ENCODE data around the gene RPL18. TPM values are rescaled to one million over a fixed set of nuclear protein-coding genes. Genes with fewer than 3 reads are reported as not detected.
A peak's percentile ranks its signal among the peaks of the same experiment; 100 is the strongest.

Gene RPL18
- total RNA-seq: 2,017 and 2,054 TPM in 2 replicates
- 1,166 and 1,578 TPM in 2 replicates for polyA plus RNA-seq
- 2,372 and 2,688 TPM in 2 replicates for polyA plus RNA-seq (2012)
- 1,142 and 1,357 TPM in 2 replicates for polyA minus RNA-seq (ENCODE audit: low replicate concordance)

DNA sequence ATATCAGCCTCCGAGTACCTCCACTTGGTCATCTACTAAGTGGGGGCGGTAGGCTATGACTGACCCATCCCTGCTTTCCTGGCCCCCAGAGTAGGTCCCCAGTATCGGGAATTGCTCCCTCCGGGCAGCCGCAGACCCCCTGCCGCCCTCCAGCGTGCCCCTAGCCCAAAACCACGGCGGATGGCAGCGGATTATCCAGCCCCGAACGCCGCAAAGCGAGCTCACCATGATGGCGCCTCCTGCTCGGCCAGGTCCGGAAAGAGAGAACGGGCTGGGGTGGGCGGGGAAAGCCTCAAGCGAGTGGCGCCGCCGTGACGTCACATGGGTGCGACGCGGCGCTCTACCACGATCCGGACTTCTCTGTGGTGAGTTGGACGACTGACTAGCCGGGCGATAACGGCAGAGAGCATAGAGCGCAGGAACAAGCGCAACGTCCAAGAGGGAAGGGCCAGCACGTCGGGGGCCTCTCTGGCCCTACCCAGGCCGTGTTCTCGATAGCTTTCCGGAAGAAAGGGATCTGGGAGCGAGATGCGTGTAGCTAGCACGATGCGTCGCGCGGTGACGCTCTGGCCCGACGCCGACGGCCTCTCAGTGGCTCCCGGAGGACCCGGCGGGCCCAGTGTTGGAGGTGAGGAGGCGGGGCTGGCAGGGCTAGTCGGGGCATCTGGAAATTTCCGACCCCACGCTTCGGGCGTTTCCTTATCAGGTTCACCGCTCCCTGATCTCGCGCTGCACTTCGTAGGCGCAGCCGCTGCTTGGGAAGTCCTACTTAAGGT, at the start of gene RPL18, which contains the start of gene SPHK2:
TSS of gene RPL18 (minus strand) at position 263 of the 776 bp plus-strand sequence. CDS start at position 228, 35 bp downstream.
TSS of gene SPHK2 (plus strand) at position 591 of the 776 bp plus-strand sequence. CDS start 1,009 bp downstream, outside the sequence.
- Histone ChIP-seq H3K36me3 (ENCODE audit: control insufficient read depth, insufficient read depth, low read length) (peaks cover 28% of the 10 kb centered on the region), H4K20me1 (ENCODE audit: control insufficient read depth, extremely low read depth, insufficient read depth, low read length) (peaks cover 2% of the 10 kb centered on the region), H3K9me3 (ENCODE audit: control insufficient read depth, insufficient read depth, low read depth, low read length) (no peaks in the 10 kb centered on the region), H3K4me1 (ENCODE audit: control insufficient read depth, extremely low read depth, insufficient read depth, low read length) (peaks cover 19% of the 10 kb centered on the region), H3K27ac (ENCODE audit: insufficient read depth, low read length) (peak within 1 kb of the TSS; percentile 88), H3K79me2 (ENCODE audit: control insufficient read depth, insufficient read depth, low read length) (peaks cover 37% of the 10 kb centered on the region), H3K9ac (ENCODE audit: insufficient read depth, low read length) (peak within 1 kb of the TSS; percentile 92), H3K4me2 (ENCODE audit: extremely low read depth, insufficient read depth, low read length) (peak within 1 kb of the TSS; percentile 100), H3K27me3 (ENCODE audit: control insufficient read depth, insufficient read depth, low read length) (no peaks in the 10 kb centered on the region), H3K4me3 (replicated peaks in 1 of 4; ENCODE audit: control extremely low read depth in 1 of 4, insufficient read depth in 1 of 4, low read depth in 3 of 4, low read length in 4 of 4) (peak within 1 kb of the TSS; percentile 79 to 99 (median 93)), H2AFZ (ENCODE audit: low read length) (peak within 1 kb of the TSS; percentile 65)
- TF ChIP-seq, protein P1, sequence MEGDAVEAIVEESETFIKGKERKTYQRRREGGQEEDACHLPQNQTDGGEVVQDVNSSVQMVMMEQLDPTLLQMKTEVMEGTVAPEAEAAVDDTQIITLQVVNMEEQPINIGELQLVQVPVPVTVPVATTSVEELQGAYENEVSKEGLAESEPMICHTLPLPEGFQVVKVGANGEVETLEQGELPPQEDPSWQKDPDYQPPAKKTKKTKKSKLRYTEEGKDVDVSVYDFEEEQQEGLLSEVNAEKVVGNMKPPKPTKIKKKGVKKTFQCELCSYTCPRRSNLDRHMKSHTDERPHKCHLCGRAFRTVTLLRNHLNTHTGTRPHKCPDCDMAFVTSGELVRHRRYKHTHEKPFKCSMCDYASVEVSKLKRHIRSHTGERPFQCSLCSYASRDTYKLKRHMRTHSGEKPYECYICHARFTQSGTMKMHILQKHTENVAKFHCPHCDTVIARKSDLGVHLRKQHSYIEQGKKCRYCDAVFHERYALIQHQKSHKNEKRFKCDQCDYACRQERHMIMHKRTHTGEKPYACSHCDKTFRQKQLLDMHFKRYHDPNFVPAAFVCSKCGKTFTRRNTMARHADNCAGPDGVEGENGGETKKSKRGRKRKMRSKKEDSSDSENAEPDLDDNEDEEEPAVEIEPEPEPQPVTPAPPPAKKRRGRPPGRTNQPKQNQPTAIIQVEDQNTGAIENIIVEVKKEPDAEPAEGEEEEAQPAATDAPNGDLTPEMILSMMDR (conservative IDR thresholded peaks at IDR 0.05 in 1 of 2, IDR thresholded peaks at IDR 0.05 in 1 of 2; ENCODE audit: low read depth in 1 of 2, low read length in 2 of 2): peak in 1 of 2 donors; percentile 3
- no peak for TF ChIP-seq EZH2 (IDR thresholded peaks at IDR 0.05; ENCODE audit: low read length, missing control alignments)
- DNase-seq (ENCODE audit: low read depth in 2 of 2): peak; percentile 100

DNA sequence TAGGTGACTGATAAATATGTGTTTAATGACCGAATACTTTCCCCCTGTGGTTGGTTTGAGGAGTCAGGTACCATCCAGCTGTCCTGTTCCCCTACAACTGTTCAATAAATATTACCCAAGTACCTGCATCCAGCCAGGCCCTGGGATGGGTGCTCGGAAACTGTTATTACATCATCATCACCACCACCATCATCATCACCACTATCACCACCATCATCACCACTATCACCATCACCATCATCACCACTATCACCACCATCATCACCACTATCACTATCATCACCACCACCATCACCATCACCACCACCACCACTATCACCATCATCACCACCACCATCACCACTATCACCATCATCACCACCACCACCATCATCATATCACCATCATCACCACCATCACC, 49.8 kb upstream of the RPL18 start:
- no peaks in the 10 kb centered on the region for H4K20me1 ChIP-seq (ENCODE audit: control insufficient read depth, extremely low read depth, insufficient read depth, low read length)
- no peak for TF ChIP-seq EZH2 (IDR thresholded peaks at IDR 0.05; ENCODE audit: low read length, missing control alignments)
- TF ChIP-seq, protein P1 (conservative IDR thresholded peaks at IDR 0.05 in 1 of 2, IDR thresholded peaks at IDR 0.05 in 1 of 2; ENCODE audit: low read depth in 1 of 2, low read length in 2 of 2): no peak
- no peaks in the 10 kb centered on the region for H3K79me2 ChIP-seq (ENCODE audit: control insufficient read depth, insufficient read depth, low read length)
- no peaks in the 10 kb centered on the region for H3K27me3 ChIP-seq (ENCODE audit: control insufficient read depth, insufficient read depth, low read length)
- H3K27ac ChIP-seq (ENCODE audit: insufficient read depth, low read length): no peak overlapping the region
- no peak overlapping the region for H3K4me2 ChIP-seq (ENCODE audit: extremely low read depth, insufficient read depth, low read length)
- no peaks in the 10 kb centered on the region for H3K36me3 ChIP-seq (ENCODE audit: control insufficient read depth, insufficient read depth, low read length)
- no peak overlapping the region for H2AFZ ChIP-seq (ENCODE audit: low read length)
- H3K9me3 ChIP-seq (ENCODE audit: control insufficient read depth, insufficient read depth, low read depth, low read length): no peaks in the 10 kb centered on the region
- H3K4me3 ChIP-seq (replicated peaks in 1 of 4; ENCODE audit: control extremely low read depth in 1 of 4, insufficient read depth in 1 of 4, low read depth in 3 of 4, low read length in 4 of 4): no peak overlapping the region
- no peaks in the 10 kb centered on the region for H3K4me1 ChIP-seq (ENCODE audit: control insufficient read depth, extremely low read depth, insufficient read depth, low read length)
- no peak overlapping the region for H3K9ac ChIP-seq (ENCODE audit: insufficient read depth, low read length)
- no peak for DNase-seq (ENCODE audit: low read depth in 2 of 2)

DNA sequence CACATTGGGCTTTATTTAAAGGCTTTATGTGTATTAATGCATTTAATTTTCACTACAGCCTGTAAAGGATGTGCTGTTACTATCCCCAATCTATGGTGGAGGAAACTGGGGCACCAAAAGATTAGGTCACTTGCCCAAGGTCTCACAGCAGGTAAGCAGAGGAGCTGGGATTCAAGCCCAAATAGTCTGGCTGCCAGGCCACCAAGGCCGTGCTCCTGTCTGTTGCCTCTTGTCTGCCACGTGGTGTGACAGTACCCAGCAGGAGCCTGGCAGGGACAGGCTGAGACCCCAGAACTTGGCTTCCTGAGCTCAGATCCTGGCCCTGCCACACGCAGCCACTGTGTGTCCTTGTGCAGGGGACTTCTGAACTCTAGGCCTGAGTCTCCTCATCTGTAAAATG, 49.4 kb upstream of the RPL18 start:
- no peak overlapping the region for H3K9ac ChIP-seq (ENCODE audit: insufficient read depth, low read length)
- no peak overlapping the region for H3K4me3 ChIP-seq (replicated peaks in 1 of 4; ENCODE audit: control extremely low read depth in 1 of 4, insufficient read depth in 1 of 4, low read depth in 3 of 4, low read length in 4 of 4)
- H3K27me3 ChIP-seq (ENCODE audit: control insufficient read depth, insufficient read depth, low read length): no peaks in the 10 kb centered on the region
- no peak overlapping the region for H2AFZ ChIP-seq (ENCODE audit: low read length)
- DNase-seq (ENCODE audit: low read depth in 2 of 2): no peak
- no peaks in the 10 kb centered on the region for H4K20me1 ChIP-seq (ENCODE audit: control insufficient read depth, extremely low read depth, insufficient read depth, low read length)
- TF ChIP-seq, protein P1 (conservative IDR thresholded peaks at IDR 0.05 in 1 of 2, IDR thresholded peaks at IDR 0.05 in 1 of 2; ENCODE audit: low read depth in 1 of 2, low read length in 2 of 2): no peak
- TF ChIP-seq EZH2 (IDR thresholded peaks at IDR 0.05; ENCODE audit: low read length, missing control alignments): no peak
- no peaks in the 10 kb centered on the region for H3K9me3 ChIP-seq (ENCODE audit: control insufficient read depth, insufficient read depth, low read depth, low read length)
- H3K36me3 ChIP-seq (ENCODE audit: control insufficient read depth, insufficient read depth, low read length): no peaks in the 10 kb centered on the region
- H3K4me2 ChIP-seq (ENCODE audit: extremely low read depth, insufficient read depth, low read length): no peak overlapping the region
- H3K27ac ChIP-seq (ENCODE audit: insufficient read depth, low read length): no peak overlapping the region
- no peaks in the 10 kb centered on the region for H3K4me1 ChIP-seq (ENCODE audit: control insufficient read depth, extremely low read depth, insufficient read depth, low read length)
- no peaks in the 10 kb centered on the region for H3K79me2 ChIP-seq (ENCODE audit: control insufficient read depth, insufficient read depth, low read length)

Data from fibroblast of lung (primary cell).